ENCODE results near the gene NSG1.

Gene NSG1

DNA sequence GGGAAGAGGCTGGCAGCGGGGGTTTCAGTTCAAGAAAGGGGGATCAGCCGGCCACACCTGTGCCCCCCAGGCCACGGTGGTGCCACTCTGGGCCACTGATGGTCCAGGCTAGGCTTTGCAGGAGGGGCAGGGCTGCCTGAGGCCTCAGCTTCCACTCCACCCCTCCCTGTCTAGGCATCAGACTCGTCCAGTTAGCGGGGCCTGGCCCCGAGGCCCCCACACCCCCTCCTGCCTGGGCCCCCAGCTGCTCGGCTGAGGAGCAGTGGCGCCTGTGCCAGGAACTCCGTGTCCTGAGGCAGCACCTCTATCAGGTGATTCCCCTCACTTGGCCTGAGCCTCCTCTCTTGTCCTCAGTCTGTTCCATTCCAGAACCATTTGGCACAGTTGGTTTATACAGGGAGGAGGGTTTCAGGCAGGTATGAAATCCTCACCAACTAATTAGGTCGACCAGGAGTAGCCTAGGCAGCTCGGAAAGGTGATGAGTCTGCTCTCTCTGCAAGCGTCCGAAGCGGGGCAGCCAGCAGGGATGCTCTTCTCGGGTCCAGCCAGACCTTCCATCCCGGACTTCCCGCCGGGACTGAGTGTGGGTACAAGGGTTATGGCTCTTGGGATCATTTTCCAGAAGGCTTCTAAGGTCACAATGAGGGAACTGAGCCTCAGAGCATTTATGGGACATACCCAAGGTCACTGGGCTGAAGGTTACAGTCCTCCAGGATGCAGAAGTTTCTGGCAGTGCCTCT is 2.1 kb downstream of the NSG1 start:
- 75 to 80% methylated on average over 14 of the region's 18 CpGs for WGBS, 2 experiments (ENCODE audit: insufficient coverage in 2 of 2)
- Histone ChIP-seq H3K36me3 (ENCODE audit: control insufficient read depth, insufficient read depth, low read length) (no peaks in the 10 kb centered on the region), H3K9me3 (ENCODE audit: control insufficient read depth, low read length) (no peaks in the 10 kb centered on the region), H3K4me1 (ENCODE audit: control insufficient read depth, insufficient read depth, low read length, poor library complexity, severe bottlenecking) (peaks cover 3% of the 10 kb centered on the region), H3K27ac (ENCODE audit: low read depth, low read length, severe bottlenecking) (no peak overlapping the region), H3K4me3 (ENCODE audit: extremely low read depth, insufficient read depth, low read length, poor library complexity, severe bottlenecking) (no peak overlapping the region)

DNA sequence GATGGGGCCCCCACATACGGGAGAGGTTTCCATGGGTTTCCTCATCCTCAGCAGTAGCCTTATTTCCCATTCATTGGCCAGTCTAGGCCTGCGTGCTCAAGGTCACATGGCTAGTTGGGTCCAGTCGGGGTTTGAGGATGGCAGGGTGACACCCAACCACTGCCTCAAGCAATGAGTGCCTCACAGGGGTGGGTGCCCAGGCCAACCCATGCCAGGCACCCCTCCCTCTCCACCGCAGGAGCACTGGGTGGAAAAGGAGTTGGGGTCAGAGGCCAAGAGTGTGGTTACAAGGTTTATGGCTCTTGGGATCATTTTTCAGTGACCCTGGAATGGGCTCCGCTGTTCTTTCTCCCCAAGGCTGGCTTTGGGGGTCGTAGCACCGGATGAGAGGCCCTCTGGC is 3.1 kb downstream of the NSG1 start:
- 67 to 73% methylated on average over 4 to 6 of the region's 7 CpGs for WGBS, 2 experiments (ENCODE audit: insufficient coverage in 2 of 2)
- Histone ChIP-seq H3K9me3 (ENCODE audit: control insufficient read depth, low read length) (no peaks in the 10 kb centered on the region), H3K36me3 (ENCODE audit: control insufficient read depth, insufficient read depth, low read length) (no peaks in the 10 kb centered on the region), H3K27ac (ENCODE audit: low read depth, low read length, severe bottlenecking) (no peak overlapping the region), H3K4me1 (ENCODE audit: control insufficient read depth, insufficient read depth, low read length, poor library complexity, severe bottlenecking) (peaks cover 3% of the 10 kb centered on the region), H3K4me3 (ENCODE audit: extremely low read depth, insufficient read depth, low read length, poor library complexity, severe bottlenecking) (no peak overlapping the region)

DNA sequence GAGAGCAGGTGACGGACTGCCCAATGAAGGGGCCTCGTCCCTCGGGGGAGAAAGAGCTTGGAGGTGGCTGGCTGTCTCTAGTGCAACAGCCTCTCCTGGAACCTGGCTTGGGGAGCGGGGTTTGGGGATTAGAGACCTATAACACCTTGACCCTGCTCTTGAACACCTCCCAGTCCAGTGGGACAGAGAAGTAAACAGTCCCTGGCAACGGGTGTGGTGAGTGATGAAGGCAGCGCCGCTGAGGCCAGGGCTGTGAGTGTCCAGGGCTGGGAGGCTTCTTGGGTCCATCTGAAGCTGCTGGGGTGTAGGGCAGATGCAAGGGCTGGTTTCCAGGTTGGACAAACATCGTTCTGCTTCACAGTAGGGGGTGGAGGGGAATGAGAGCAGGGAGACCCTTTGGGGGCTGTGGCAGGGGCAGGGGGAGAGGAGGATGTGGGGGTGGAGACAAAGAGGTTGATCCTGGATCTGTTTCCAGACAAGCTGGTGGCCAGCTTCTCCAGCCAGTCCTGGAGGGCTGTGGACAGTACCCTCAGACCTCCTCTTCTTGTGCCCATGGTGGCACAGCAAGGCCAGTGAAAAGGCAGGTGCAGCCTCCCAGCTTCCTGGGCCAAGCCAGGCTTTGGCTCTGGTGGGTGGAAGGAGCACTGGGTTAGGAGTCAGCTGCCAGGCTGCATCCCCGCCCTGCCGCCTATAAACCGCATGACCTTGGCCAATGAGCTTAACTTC is 3.8 kb downstream of the NSG1 start:
- 84 to 87% methylated on average over 8 to 9 of the region's 11 CpGs for WGBS, 2 experiments (ENCODE audit: insufficient coverage in 2 of 2)
- Histone ChIP-seq H3K4me3 (ENCODE audit: extremely low read depth, insufficient read depth, low read length, poor library complexity, severe bottlenecking) (no peak overlapping the region), H3K9me3 (ENCODE audit: control insufficient read depth, low read length) (no peaks in the 10 kb centered on the region), H3K27ac (ENCODE audit: low read depth, low read length, severe bottlenecking) (no peak overlapping the region), H3K36me3 (ENCODE audit: control insufficient read depth, insufficient read depth, low read length) (no peaks in the 10 kb centered on the region), H3K4me1 (ENCODE audit: control insufficient read depth, insufficient read depth, low read length, poor library complexity, severe bottlenecking) (peaks cover 3% of the 10 kb centered on the region)

DNA sequence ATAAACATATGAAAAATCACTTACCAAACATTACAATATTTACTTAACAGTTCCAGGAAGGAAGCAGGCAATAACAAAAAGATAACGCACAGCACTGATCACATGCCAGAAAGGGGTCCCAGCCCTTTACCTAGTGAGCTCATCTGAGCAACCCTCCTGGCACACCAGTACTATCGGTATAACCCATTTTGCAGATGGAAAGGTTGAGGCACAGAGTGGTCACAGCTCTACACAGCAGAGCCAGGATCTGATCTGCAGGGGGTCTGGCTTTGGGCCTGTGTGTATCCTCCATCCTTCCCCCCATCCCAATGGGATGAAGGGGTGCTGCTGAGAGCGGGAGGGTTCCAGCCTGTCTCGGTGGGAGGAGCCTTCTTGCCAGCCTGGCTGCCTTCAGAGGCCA is 5.0 kb downstream of the NSG1 start:
- Histone ChIP-seq H3K36me3 (ENCODE audit: control insufficient read depth, insufficient read depth, low read length) (no peaks in the 10 kb centered on the region), H3K4me3 (ENCODE audit: extremely low read depth, insufficient read depth, low read length, poor library complexity, severe bottlenecking) (no peak overlapping the region), H3K4me1 (ENCODE audit: control insufficient read depth, insufficient read depth, low read length, poor library complexity, severe bottlenecking) (peaks cover 10% of the 10 kb centered on the region), H3K9me3 (ENCODE audit: control insufficient read depth, low read length) (no peaks in the 10 kb centered on the region), H3K27ac (ENCODE audit: low read depth, low read length, severe bottlenecking) (no peak overlapping the region)
- 95 to 100% methylated on average over 2 to 3 of the region's 4 CpGs for WGBS, 2 experiments (ENCODE audit: insufficient coverage in 2 of 2)

- WGBS, 2 experiments (ENCODE audit: insufficient coverage in 2 of 2): 81 to 90% methylated on average over 7 to 10 of the region's 13 CpGs
- H3K27ac ChIP-seq (ENCODE audit: low read depth, low read length, severe bottlenecking): no peak overlapping the region
- H3K9me3 ChIP-seq (ENCODE audit: control insufficient read depth, low read length): no peaks in the 10 kb centered on the region
- peaks cover 13% of the 10 kb centered on the region for H3K4me1 ChIP-seq (ENCODE audit: control insufficient read depth, insufficient read depth, low read length, poor library complexity, severe bottlenecking)
- H3K4me3 ChIP-seq (ENCODE audit: extremely low read depth, insufficient read depth, low read length, poor library complexity, severe bottlenecking): no peak overlapping the region
- H3K36me3 ChIP-seq (ENCODE audit: control insufficient read depth, insufficient read depth, low read length): no peaks in the 10 kb centered on the region
Measured at GRCh38 chr4:4392501-4393183, 5.7 kb downstream of the NSG1 start.

- Histone ChIP-seq H3K4me1 (ENCODE audit: control insufficient read depth, insufficient read depth, low read length, poor library complexity, severe bottlenecking) (peaks cover 13% of the 10 kb centered on the region), H3K4me3 (ENCODE audit: extremely low read depth, insufficient read depth, low read length, poor library complexity, severe bottlenecking) (no peak overlapping the region), H3K9me3 (ENCODE audit: control insufficient read depth, low read length) (no peaks in the 10 kb centered on the region), H3K27ac (ENCODE audit: low read depth, low read length, severe bottlenecking) (no peak overlapping the region), H3K36me3 (ENCODE audit: control insufficient read depth, insufficient read depth, low read length) (no peaks in the 10 kb centered on the region)
- 84 to 85% methylated on average over 9 of the region's 9 CpGs for WGBS, 2 experiments (ENCODE audit: insufficient coverage in 2 of 2)
Measured at GRCh38 chr4:4394644-4395043, 7.7 kb downstream of the NSG1 start.

- Histone ChIP-seq H3K4me3 (ENCODE audit: extremely low read depth, insufficient read depth, low read length, poor library complexity, severe bottlenecking) (no peak overlapping the region), H3K36me3 (ENCODE audit: control insufficient read depth, insufficient read depth, low read length) (no peaks in the 10 kb centered on the region), H3K4me1 (ENCODE audit: control insufficient read depth, insufficient read depth, low read length, poor library complexity, severe bottlenecking) (peaks cover 13% of the 10 kb centered on the region), H3K27ac (ENCODE audit: low read depth, low read length, severe bottlenecking) (no peak overlapping the region), H3K9me3 (ENCODE audit: control insufficient read depth, low read length) (peaks cover 6% of the 10 kb centered on the region)
- 89 to 93% methylated on average over 7 to 9 of the region's 9 CpGs for WGBS, 2 experiments (ENCODE audit: insufficient coverage in 2 of 2)
Measured at GRCh38 chr4:4395371-4395770, 8.5 kb downstream of the NSG1 start.

GRCh38 chr4:4395849-4396627 is 9.1 kb downstream of the NSG1 start:
- H3K36me3 ChIP-seq (ENCODE audit: control insufficient read depth, insufficient read depth, low read length): no peaks in the 10 kb centered on the region
- no peak overlapping the region for H3K4me3 ChIP-seq (ENCODE audit: extremely low read depth, insufficient read depth, low read length, poor library complexity, severe bottlenecking)
- H3K9me3 ChIP-seq (ENCODE audit: control insufficient read depth, low read length): peaks cover 6% of the 10 kb centered on the region
- no peak overlapping the region for H3K27ac ChIP-seq (ENCODE audit: low read depth, low read length, severe bottlenecking)
- WGBS, 2 experiments (ENCODE audit: insufficient coverage in 2 of 2): 60 to 68% methylated on average over 15 to 22 of the region's 26 CpGs
- peaks cover 13% of the 10 kb centered on the region for H3K4me1 ChIP-seq (ENCODE audit: control insufficient read depth, insufficient read depth, low read length, poor library complexity, severe bottlenecking)

- 59 to 87% methylated on average over 4 to 7 of the region's 19 CpGs for WGBS, 2 experiments (ENCODE audit: insufficient coverage in 2 of 2)
- Histone ChIP-seq H3K36me3 (ENCODE audit: control insufficient read depth, insufficient read depth, low read length) (no peaks in the 10 kb centered on the region), H3K4me3 (ENCODE audit: extremely low read depth, insufficient read depth, low read length, poor library complexity, severe bottlenecking) (no peak overlapping the region), H3K4me1 (ENCODE audit: control insufficient read depth, insufficient read depth, low read length, poor library complexity, severe bottlenecking) (peaks cover 13% of the 10 kb centered on the region), H3K27ac (ENCODE audit: low read depth, low read length, severe bottlenecking) (no peak overlapping the region), H3K9me3 (ENCODE audit: control insufficient read depth, low read length) (peaks cover 6% of the 10 kb centered on the region)
Measured at GRCh38 chr4:4396628-4397440, 9.9 kb downstream of the NSG1 start.

DNA sequence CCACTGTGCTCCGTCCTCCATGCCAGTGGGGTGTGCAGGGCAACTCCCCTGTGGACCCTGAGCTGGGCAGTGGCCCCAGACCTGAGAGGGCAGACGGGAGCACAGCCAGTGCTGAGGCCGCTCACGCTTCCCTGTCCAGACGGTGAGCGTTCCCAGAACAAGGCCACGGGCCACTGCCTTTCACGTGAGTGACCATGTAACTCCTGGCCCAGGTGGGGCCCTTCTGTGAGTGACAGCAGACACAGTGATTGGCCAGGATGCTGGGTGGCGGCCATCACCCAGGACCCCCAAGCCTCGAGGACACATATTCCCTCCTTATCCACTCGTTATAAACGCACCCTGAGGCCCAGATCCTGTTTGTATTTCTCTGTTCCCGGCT is 10.5 kb downstream of the NSG1 start:
- Histone ChIP-seq H3K27ac (ENCODE audit: low read depth, low read length, severe bottlenecking) (no peak overlapping the region), H3K4me1 (ENCODE audit: control insufficient read depth, insufficient read depth, low read length, poor library complexity, severe bottlenecking) (peaks cover 13% of the 10 kb centered on the region), H3K4me3 (ENCODE audit: extremely low read depth, insufficient read depth, low read length, poor library complexity, severe bottlenecking) (no peak overlapping the region), H3K36me3 (ENCODE audit: control insufficient read depth, insufficient read depth, low read length) (no peaks in the 10 kb centered on the region), H3K9me3 (ENCODE audit: control insufficient read depth, low read length) (peaks cover 6% of the 10 kb centered on the region)
- 90 to 94% methylated on average over 13 of the region's 13 CpGs for WGBS, 2 experiments (ENCODE audit: insufficient coverage in 2 of 2)
